GM13976 (cell line): ENCODE data around the gene CCSER2.

Experiments used
- DNase-seq: peaks from one replicate; pipeline ENCODE4 v3.0.0; 2012; ENCODE audit warnings: low spot score
- CTCF ChIP-seq: IDR thresholded peaks from 2 replicates; pipeline ENCODE4 v1.5.1; 2012; ENCODE audit warnings: borderline replicate concordance, mild to moderate bottlenecking; ENCODE audit not compliant: insufficient read depth; ENCODE audit errors: extremely low read depth, missing control alignments, control extremely low read depth
- in situ Hi-C: fragments of 300-500 bp; cut with MboI; formaldehyde crosslinking; loops from one replicate; pipeline ENCODE4 v1.12.0; 2022; ENCODE audit warnings: low sequenced_read_pairs, mixed read lengths, inconsistent platforms; ENCODE audit not compliant: unreplicated experiment

Gene CCSER2

DNA sequence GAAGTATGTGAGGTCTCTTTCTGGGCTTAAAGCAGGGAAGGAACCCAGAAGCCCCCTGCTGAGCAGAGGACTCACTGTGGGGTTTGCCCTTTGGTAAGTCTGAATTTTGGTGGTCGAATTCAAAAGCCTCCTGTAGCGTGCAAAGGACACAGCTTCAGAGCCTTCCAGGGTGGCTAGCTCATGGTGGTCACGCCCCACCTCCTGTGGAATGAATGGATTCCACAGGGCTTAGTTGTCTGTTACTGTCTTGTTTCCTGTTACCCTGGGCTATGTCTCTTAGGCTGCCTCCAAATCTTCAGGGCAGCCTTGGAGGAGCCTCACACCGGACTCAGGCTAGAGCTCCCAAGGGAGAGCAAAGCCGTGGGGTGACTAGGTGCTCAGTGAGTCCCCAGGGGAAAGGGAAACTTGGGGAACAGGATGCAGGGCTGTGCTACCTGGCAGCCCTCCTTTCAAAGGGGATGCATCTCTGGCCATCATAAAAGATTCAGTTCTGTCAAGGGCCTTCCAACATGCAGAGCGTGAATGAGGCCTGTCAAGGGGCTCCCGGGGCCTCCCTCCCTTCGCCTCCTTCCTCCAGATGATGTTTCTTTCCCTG, 211.7 kb downstream of the CCSER2 start:
- DNase-seq: no peak
- in situ Hi-C loops: loop anchor here (5.0 kb wide), 1 partner anchor 273 kb away; no protein-coding TSS in a partner anchor
- no peak for TF ChIP-seq CTCF

GRCh38 chr10:84540617-84541288, 212.4 kb downstream of the CCSER2 start:
- peak; percentile 85 for DNase-seq
- in situ Hi-C loops: loop anchor here (5.0 kb wide), 1 partner anchor 273 kb away; no protein-coding TSS in a partner anchor
- peak; percentile 79 for TF ChIP-seq CTCF

DNA sequence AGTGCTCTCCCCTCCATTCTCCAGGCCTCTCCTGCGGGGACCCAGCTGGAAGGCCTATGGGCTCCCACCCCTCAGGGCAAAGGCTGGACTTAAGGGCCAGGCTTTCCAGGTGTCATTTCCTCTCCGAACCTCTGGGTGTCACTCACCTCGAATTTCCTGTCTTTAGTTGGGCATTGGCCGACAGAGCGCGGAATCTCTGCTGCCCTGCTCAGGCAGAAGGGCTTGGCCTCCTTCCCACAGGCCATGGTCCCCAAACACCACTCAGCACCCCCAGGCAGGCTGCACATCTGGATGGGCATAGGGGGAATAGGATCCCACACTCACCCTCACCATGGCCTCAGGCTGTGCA, 212.9 kb downstream of the CCSER2 start:
- no peak for TF ChIP-seq CTCF
- in situ Hi-C loops: loop anchor here (5.0 kb wide), 1 partner anchor 274 kb away; no protein-coding TSS in a partner anchor
- DNase-seq: no peak

DNA sequence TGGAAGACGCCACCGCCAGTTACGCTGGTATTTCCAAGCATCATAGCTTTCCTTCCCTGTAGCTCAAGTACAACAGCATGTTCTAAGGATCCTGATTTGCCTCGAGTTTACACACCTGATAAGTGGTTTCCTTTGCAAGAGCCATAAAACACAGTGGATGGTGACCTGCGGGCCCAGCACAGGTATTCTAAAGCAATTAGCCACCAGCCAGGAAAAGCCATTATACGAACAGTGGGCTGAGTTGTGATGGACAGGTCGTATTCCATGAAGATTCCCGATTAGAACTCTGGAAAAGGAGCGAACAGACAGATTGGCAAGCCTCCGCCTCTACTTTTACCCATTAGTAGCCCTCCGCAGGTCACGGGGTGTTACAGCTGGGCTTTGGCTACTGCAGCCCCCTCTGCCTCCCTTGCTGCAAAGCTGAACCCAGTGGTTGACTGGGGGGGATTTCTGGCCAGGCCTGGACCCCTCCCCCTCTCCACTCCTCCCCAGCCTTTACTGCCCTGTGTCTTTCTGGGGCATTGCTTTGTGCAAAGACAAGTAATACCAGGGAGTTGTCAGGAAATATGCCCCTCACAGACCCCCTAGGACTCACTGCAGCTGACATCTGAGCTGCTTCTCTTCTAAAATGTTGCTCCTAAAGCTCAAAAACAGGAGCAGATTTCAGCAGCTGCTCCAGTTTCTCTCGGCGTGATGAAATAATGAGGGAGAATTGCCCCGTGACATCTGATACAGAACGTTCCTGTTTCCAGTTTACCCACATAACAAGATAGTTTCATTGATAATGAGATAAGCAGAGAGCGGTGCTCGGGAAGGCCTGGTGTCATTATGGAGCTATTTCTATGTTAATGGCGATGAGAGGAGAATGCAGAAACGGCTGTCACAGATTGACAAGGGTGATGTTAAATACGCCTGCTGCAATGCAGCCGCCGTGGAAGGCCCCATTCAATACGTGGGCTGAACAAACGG, 214.4 kb downstream of the CCSER2 start:
- in situ Hi-C loops: loop anchor here (5.0 kb wide), 1 partner anchor 276 kb away; no protein-coding TSS in a partner anchor
- no peak for TF ChIP-seq CTCF
- DNase-seq: no peak

DNA sequence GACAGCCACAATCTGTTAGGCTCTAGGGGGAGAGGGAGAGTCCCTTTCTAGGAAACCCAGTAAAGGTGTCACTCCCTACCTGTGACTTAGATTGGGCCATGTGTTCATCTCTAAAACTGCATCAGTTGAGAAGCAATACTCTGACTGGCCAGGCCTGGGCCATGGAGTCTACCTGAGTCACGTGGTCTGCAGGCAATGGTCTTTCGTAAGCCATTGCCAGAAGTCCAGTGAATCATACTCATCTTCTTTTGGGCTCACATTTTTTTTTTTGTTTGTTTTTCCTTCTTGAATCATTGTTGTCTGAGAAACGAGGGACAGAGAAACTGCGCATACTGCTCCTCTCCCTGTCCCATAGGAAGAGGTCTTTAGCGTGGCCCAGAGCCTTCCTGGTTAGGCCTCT, 215.6 kb downstream of the CCSER2 start:
- DNase-seq: no peak
- in situ Hi-C loops: loop anchor here (5.0 kb wide), 1 partner anchor 277 kb away; no protein-coding TSS in a partner anchor
- TF ChIP-seq CTCF: no peak

GRCh38 chr10:84545651-84546050, 217.3 kb downstream of the CCSER2 start:
- DNase-seq: no peak
- in situ Hi-C loops: no loop called here
- TF ChIP-seq CTCF: no peak
